Activated naive CD4-positive, alpha-beta T cell treated with anti-CD3 and anti-CD28 coated beads, Interleukin-2, amount 10 ng/mL, durations not matched to agents 7 days and 5 days (primary cell): Measurements from ENCODE around the gene G6PD.

Source experiments
- CTCF ChIA-PET: fragments of 350-600 bp; sonication (Branson Sonifier 250); formaldehyde crosslinking; loops from one replicate; lab custom pipeline; 2021; ENCODE audit warnings: antibody characterized with exemption; lab: Charles Lee
- DNase-seq: peaks from one replicate; pipeline ENCODE4 v3.0.0-alpha.2; 2020
- H3K27ac Mint-ChIP-seq: one replicate; pipeline ENCODE4 v1.8.0; 2021; ENCODE audit warnings: mild to moderate bottlenecking, moderate library complexity, mixed read lengths
- H3K27me3 Mint-ChIP-seq: one replicate; pipeline ENCODE4 v1.8.0; 2021; ENCODE audit warnings: mild to moderate bottlenecking, mixed read lengths
- H3K36me3 Mint-ChIP-seq: one replicate; pipeline ENCODE4 v1.8.0; 2021; ENCODE audit warnings: mixed read lengths
- H3K4me1 Mint-ChIP-seq: one replicate; pipeline ENCODE4 v1.8.0; 2021; ENCODE audit warnings: mixed read lengths
- H3K4me3 Mint-ChIP-seq: one replicate; pipeline ENCODE4 v1.8.0; 2021; ENCODE audit warnings: mild to moderate bottlenecking, moderate library complexity, mixed read lengths
- H3K9me3 Mint-ChIP-seq: one replicate; pipeline ENCODE4 v1.8.0; 2021; ENCODE audit warnings: mixed read lengths

Gene G6PD

GRCh38 chrX:154495472-154495922, 51.1 kb downstream of the G6PD start:
- no peak for DNase-seq
- CTCF ChIA-PET: no interaction called here
- H3K4me1 Mint-ChIP-seq: peaks cover 5% of the 10 kb centered on the region
- H3K27me3 Mint-ChIP-seq: no peaks in the 10 kb centered on the region
- H3K9me3 Mint-ChIP-seq: no peaks in the 10 kb centered on the region
- no peak overlapping the region for H3K4me3 Mint-ChIP-seq
- no peaks in the 10 kb centered on the region for H3K36me3 Mint-ChIP-seq
- H3K27ac Mint-ChIP-seq: no peak overlapping the region

GRCh38 chrX:154494715-154495114, 51.9 kb downstream of the G6PD start:
- Mint-ChIP-seq H3K9me3 (no peaks in the 10 kb centered on the region), H3K4me3 (no peak overlapping the region), H3K27me3 (no peaks in the 10 kb centered on the region), H3K36me3 (no peaks in the 10 kb centered on the region), H3K27ac (no peak overlapping the region), H3K4me1 (peaks cover 5% of the 10 kb centered on the region)
- CTCF ChIA-PET: no interaction called here
- DNase-seq: no peak

GRCh38 chrX:154490414-154491083, 56.1 kb downstream of the G6PD start, which contains the start of gene SLC10A3:
TSS of gene SLC10A3 (minus strand) at chrX:154490629. CDS start at chrX:154488940, 1,689 bp downstream.
- Mint-ChIP-seq H3K9me3 (no peaks in the 10 kb centered on the region), H3K4me3 (peak within 1 kb of the TSS; percentile 86), H3K27ac (peak within 1 kb of the TSS; percentile 97), H3K27me3 (no peaks in the 10 kb centered on the region), H3K4me1 (peaks cover 27% of the 10 kb centered on the region), H3K36me3 (peaks cover 7% of the 10 kb centered on the region)
- CTCF ChIA-PET: interaction anchor here (0.8 kb wide), 1 partner anchor 117 kb away, joined by 4 read pairs; the partner anchor contains the start of gene FLNA
- peak; percentile 92 for DNase-seq

GRCh38 chrX:154490021-154490413, 56.6 kb downstream of the G6PD start:
- CTCF ChIA-PET: interaction anchor here (0.7 to 1.1 kb wide), 3 partner anchors 38 to 116 kb away, joined by 3 to 4 read pairs (median 4); partner anchors contain the start of gene FLNA
- DNase-seq: peak; percentile 55
- no peaks in the 10 kb centered on the region for H3K9me3 Mint-ChIP-seq
- H3K4me1 Mint-ChIP-seq: peaks cover 27% of the 10 kb centered on the region
- H3K27me3 Mint-ChIP-seq: no peaks in the 10 kb centered on the region
- H3K36me3 Mint-ChIP-seq: peaks cover 7% of the 10 kb centered on the region
- H3K27ac Mint-ChIP-seq: peak overlapping the region; percentile 90
- peak overlapping the region; percentile 86 for H3K4me3 Mint-ChIP-seq

DNA sequence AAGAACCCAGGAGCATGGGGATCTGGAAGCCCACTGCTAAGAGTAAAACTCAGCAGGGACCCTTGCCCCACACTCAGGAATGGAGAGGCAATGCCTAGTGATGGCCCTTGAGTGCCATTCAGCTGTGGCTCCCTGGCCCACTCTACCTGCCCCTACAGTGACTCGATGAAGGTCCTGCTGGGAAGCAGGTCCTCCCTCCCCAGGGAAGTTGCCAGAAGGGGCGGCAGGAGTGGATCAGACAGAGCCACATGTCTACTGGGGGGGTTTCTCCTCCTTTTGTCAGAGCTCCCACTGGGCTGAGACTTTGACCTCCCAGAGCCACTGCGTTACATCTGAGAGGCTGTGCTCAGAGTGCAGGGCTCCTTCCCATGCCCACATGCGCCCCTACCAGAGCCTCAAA, 57.5 kb downstream of the G6PD start:
- peaks cover 31% of the 10 kb centered on the region for H3K4me1 Mint-ChIP-seq

GRCh38 chrX:154488336-154489075, 58.1 kb downstream of the G6PD start:
- H3K4me3 Mint-ChIP-seq: peak overlapping the region; percentile 86
- H3K36me3 Mint-ChIP-seq: peaks cover 8% of the 10 kb centered on the region
- H3K27me3 Mint-ChIP-seq: no peaks in the 10 kb centered on the region
- H3K27ac Mint-ChIP-seq: peak overlapping the region; percentile 72
- no peaks in the 10 kb centered on the region for H3K9me3 Mint-ChIP-seq
- no peak for DNase-seq
- peaks cover 33% of the 10 kb centered on the region for H3K4me1 Mint-ChIP-seq
- CTCF ChIA-PET: interaction anchor here (0.6 to 1.1 kb wide), 2 partner anchors 39 to 43 kb away, joined by 3 to 4 read pairs; no protein-coding TSS in a partner anchor

More for the DNA sequence above, 57.5 kb downstream of the G6PD start:
- H3K9me3 Mint-ChIP-seq: no peaks in the 10 kb centered on the region
- peaks cover 7% of the 10 kb centered on the region for H3K36me3 Mint-ChIP-seq
- peak overlapping the region; percentile 90 for H3K27ac Mint-ChIP-seq
- CTCF ChIA-PET: interaction anchor here (0.7 to 1.1 kb wide), 2 partner anchors 38 to 115 kb away, joined by 3 to 4 read pairs; partner anchors contain the start of gene FLNA
- no peaks in the 10 kb centered on the region for H3K27me3 Mint-ChIP-seq
- H3K4me3 Mint-ChIP-seq: peak overlapping the region; percentile 86
- no peak for DNase-seq

DNA sequence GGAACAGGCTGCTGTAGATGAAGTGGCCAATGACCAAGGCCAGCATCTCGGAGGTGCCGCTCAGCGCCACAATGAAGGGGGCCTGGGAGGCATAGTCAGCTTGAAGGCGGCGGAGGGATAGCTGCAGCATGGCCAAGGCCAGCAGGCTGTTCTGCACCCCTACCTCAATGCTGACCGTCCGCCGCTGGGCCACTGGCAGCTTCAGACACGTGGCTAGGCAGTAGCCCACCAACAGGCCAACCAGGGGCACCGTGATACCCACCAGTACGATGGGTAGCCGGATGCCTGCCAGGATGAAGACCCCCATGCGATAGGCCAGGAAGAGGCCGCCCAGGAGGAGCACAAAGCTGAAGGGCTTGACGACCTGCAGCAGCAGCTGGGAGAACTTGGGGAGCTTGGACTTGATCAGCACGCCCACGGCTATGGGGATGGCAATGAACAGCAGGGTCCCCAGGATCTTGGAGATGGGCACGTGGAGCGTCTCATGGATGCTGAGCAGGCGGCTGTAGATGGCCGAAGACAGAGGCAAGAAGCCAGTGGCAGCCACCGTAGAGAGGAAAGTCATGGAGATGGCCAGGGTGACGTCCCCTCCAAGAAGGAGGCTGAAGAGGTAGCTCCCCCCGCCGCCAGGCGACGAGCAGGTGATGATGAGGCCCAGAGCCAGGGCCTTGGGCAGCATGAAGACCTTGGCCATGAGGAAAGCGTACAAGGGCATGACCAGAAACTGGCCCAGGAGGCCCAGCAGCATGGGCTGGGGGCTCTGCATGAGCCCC, 58.9 kb downstream of the G6PD start:
- peaks cover 36% of the 10 kb centered on the region for H3K4me1 Mint-ChIP-seq
- no peaks in the 10 kb centered on the region for H3K9me3 Mint-ChIP-seq
- peaks cover 11% of the 10 kb centered on the region for H3K36me3 Mint-ChIP-seq
- H3K27me3 Mint-ChIP-seq: no peaks in the 10 kb centered on the region
- CTCF ChIA-PET: interaction anchor here (0.6 to 1.4 kb wide), 2 partner anchors 44 to 115 kb away, joined by 3 read pairs; no protein-coding TSS in a partner anchor
- H3K27ac Mint-ChIP-seq: peak overlapping the region; percentile 72
- H3K4me3 Mint-ChIP-seq: peak overlapping the region; percentile 76
- no peak for DNase-seq

DNA sequence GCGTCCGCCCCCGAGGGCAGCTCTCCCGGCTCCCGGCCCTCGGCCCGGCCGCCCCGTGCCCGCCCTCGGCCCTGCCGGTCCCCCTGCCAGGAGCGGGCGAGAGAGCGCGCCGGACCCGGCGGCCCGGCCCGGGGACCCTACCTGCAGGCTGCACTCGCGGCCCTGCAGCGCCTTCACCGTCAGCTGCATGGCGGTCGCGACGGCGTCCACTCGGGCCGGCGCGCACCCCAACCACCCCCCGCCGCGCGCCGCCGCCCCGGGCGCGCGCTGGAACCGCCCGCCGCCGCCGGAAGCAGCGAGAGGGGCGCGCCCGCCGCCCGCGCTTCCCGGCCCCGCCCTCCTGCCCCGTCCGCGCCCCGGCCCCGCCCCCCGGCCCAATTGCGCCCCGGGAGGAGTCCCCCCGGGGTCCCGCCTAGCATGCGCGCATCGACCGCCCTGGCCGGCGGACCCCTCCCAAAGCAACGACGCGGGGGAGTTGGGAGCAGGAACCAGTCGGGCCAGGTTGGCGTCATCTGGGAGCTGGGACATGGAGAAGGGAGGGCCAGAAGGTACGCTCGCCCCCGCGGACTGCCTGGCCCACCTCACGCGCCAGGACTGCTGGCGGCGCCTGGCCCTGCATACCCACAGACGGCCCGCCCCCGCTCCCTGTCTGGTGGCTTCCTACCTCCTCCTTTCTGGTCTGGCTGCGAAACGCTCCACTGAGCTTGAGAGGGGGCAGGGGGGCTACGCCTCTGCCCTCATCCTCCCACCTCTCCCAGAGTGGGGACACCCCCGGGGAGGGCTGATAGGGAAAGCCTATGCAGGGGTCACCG, 60.0 kb downstream of the G6PD start, which contains the start of gene UBL4A:
TSS of gene UBL4A (minus strand) at position 220 of the 812 bp plus-strand sequence. CDS start at position 189, 31 bp downstream.
- Mint-ChIP-seq H3K4me1 (peaks cover 40% of the 10 kb centered on the region), H3K4me3 (peak within 1 kb of the TSS; percentile 76), H3K36me3 (peaks cover 15% of the 10 kb centered on the region), H3K9me3 (no peaks in the 10 kb centered on the region), H3K27ac (peak within 1 kb of the TSS; percentile 85), H3K27me3 (no peaks in the 10 kb centered on the region)
- CTCF ChIA-PET: interaction anchor here (0.7 to 1.4 kb wide), 3 partner anchors 27 to 114 kb away, joined by 3 read pairs; no protein-coding TSS in a partner anchor
- peak; percentile 68 for DNase-seq

DNA sequence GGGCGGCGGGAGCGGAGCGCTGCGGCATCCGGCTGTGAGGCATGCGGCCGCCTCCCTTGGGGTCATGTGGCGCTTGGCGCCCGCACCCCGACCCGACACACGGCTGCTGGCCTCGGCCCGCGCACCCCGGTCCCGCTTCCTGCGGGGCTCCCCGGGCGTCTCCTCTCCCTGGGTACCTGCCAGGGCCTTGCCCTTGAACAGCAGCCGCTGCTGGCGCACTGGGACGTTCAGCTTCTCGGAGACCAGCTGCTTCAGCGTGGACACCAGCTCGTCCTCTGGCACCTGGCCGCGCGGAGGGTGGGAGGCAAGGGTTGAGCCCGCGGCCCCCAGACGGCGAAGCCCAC, 60.6 kb downstream of the G6PD start:
- CTCF ChIA-PET: interaction anchor here (1.4 kb wide), 1 partner anchor 27 kb away, joined by 3 read pairs; no protein-coding TSS in a partner anchor
- Mint-ChIP-seq H3K36me3 (peaks cover 15% of the 10 kb centered on the region), H3K27me3 (no peaks in the 10 kb centered on the region), H3K9me3 (no peaks in the 10 kb centered on the region), H3K4me3 (peak overlapping the region; percentile 28), H3K4me1 (peaks cover 36% of the 10 kb centered on the region), H3K27ac (no peak overlapping the region)
- peak; percentile 55 for DNase-seq

GRCh38 chrX:154485150-154486051, 61.2 kb downstream of the G6PD start:
- DNase-seq: no peak
- H3K27me3 Mint-ChIP-seq: no peaks in the 10 kb centered on the region
- peak overlapping the region; percentile 68 for H3K4me3 Mint-ChIP-seq
- H3K27ac Mint-ChIP-seq: peak overlapping the region; percentile 14
- H3K36me3 Mint-ChIP-seq: peaks cover 15% of the 10 kb centered on the region
- peaks cover 35% of the 10 kb centered on the region for H3K4me1 Mint-ChIP-seq
- CTCF ChIA-PET: interaction anchor here (1.4 kb wide), 1 partner anchor 26 kb away, joined by 3 read pairs; no protein-coding TSS in a partner anchor
- no peaks in the 10 kb centered on the region for H3K9me3 Mint-ChIP-seq

- H3K27me3 Mint-ChIP-seq: no peaks in the 10 kb centered on the region
- no peak for DNase-seq
- peak overlapping the region; percentile 68 for H3K4me3 Mint-ChIP-seq
- peaks cover 35% of the 10 kb centered on the region for H3K4me1 Mint-ChIP-seq
- CTCF ChIA-PET: no interaction called here
- H3K36me3 Mint-ChIP-seq: peaks cover 15% of the 10 kb centered on the region
- no peaks in the 10 kb centered on the region for H3K9me3 Mint-ChIP-seq
- no peak overlapping the region for H3K27ac Mint-ChIP-seq
Measured at GRCh38 chrX:154484255-154485149, 62.1 kb downstream of the G6PD start.
